Measurements from ENCODE around the gene SH2B3.

SH2B3 gene

GRCh38 chr12:111444314-111444924, 38.7 kb downstream of the SH2B3 start:
- DNase-seq (ENCODE audit: low read depth, low spot score): no peak

DNA sequence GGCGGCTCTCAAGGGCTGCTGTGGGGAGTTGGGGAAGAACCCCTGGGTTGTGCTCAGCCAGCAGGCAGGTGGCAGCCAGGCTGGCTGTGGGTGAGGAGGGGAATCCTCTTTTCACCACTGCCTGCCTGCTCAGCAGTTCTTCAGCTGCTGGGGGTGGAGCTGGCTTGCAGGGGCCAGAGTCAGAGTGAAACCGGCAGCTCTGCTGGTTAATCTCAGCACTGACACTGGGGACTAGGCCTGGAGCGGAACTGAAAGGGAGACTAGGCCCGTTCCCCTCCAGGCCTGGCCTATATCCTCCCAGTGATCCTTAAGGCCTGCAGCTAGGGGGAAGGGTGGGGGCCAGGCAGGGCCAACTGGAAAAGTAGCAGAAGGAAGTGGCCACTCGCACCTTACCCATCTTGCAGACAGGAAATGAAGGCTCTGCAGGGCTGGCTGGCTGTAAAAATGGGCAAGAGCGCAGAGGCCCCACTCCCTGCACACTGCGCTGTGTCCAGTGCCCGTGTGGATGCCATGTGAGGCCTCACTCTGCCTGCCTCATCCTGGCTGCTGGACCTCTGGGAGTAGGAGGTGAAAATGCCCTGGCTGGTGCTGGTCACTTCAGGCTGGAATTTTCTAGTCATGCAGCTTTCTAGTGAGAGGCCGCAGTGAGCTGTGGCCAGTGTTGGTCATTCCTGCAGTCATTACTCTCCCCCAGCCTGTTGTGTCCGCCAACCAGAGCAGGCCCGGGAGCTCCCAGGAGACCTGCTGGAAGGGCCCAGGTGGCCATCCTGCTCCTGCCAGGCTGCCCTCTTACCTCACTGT, 39.4 kb downstream of the SH2B3 start:
- DNase-seq (ENCODE audit: low read depth, low spot score): no peak

DNA sequence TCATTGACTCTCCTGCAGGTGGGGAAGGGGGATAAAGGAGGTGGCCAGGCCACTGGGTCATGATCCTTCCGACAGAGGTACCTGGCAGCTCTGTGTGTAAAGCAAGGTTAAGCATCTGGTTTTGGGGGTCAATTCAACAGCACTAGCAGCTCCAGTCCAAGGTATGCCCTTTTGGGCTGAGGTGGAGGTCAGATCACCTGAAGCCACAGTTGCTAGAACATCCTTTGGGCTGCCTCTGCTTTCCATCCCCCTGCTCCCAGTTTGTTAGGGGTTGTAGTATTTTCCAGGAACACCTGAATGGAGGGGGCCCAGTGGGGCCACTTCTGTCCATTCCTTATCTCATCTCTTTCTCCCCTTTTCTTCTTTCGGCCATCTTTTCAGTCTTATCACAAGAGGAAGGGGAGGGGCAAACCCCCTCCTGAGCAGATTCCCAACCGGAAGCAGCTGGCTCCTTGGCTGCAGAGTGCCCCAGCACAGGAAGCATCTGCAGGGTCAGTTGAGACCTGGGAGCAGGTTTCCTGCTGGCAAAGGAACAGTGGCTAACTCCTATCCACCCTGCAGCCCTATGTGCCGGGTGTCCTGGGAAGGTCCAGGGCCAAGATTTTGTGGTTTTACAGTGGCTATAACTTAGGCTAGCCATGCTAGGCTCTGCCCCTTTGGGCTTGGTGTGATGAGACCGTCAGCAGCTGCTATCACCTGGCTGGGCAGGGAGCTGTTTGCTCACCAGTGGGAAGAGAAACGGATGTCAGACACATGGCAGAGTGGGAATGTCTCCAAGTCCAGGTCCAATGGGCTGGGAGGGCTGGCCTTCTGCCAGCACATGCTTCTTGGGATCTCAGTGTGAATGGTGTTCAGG, 40.2 kb downstream of the SH2B3 start:
- DNase-seq (ENCODE audit: low read depth, low spot score): peak; percentile 54

DNA sequence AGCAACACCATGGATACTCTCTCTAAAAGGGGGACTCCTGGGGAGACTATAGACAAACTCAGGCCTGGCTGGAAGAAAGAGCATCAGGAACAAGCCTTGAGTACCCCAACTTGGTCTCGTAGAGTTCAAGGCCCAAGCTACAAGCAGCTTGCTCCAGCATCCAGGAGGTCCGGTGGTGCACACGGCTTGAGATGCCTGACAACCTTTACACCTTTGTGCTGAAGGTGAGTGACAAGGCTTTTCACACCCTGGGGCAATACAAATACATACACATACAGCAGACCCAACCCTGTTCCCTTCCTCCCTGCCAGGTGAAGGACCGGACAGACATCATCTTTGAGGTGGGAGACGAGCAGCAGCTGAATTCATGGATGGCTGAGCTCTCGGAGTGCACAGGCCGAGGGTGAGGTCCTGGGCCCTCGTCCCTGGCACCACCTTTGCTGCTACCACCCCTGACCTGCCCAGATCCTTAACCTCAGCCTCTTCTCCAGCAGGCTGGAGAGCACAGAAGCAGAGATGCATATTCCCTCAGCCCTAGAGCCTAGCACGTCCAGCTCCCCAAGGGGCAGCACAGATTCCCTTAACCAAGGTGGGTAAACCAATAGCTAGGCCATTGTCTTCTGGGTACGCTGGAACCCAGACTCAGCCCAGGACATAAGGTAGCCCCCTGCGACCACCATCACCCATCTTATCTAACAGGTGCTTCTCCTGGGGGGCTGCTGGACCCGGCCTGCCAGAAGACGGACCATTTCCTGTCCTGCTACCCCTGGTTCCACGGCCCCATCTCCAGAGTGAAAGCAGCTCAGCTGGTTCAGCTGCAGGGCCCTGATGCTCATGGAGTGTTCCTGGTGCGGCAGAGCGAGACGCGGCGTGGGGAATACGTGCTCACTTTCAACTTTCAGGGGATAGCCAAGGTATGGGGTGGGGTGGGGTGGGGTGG, 41.2 kb downstream of the SH2B3 start:
- no peak for DNase-seq (ENCODE audit: low read depth, low spot score)

- DNase-seq (ENCODE audit: low read depth, low spot score): no peak
These were observed 42.0 kb downstream of the SH2B3 start for GRCh38 chr12:111447571-111448265.

GRCh38 chr12:111448266-111448830, 42.6 kb downstream of the SH2B3 start:
- DNase-seq (ENCODE audit: low read depth, low spot score): no peak

GRCh38 chr12:111448846-111449790, 43.4 kb downstream of the SH2B3 start:
- no peak for DNase-seq (ENCODE audit: low read depth, low spot score)

DNA sequence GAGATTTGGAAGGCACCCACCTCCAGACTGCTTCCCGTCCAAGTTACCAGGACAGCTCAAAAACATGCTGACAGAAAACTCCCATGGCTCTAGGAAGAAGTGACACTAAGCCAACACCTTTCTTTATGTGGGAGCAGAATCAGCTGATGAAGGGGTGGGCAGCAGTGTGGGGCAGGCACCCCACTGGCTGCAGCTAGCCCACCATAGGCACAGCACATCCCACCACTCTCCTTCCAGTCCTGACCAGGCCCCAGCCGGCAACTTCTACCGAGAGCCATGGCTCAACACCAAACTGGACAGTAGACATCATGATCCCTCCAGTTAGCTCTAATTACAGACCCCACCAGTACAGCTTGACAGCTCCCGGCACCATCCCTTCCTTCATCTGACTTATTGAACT, 45.0 kb downstream of the SH2B3 start:
- no peak for DNase-seq (ENCODE audit: low read depth, low spot score)

GRCh38 chr12:111451232-111451631, 45.5 kb downstream of the SH2B3 start:
- DNase-seq (ENCODE audit: low read depth, low spot score): no peak

DNA sequence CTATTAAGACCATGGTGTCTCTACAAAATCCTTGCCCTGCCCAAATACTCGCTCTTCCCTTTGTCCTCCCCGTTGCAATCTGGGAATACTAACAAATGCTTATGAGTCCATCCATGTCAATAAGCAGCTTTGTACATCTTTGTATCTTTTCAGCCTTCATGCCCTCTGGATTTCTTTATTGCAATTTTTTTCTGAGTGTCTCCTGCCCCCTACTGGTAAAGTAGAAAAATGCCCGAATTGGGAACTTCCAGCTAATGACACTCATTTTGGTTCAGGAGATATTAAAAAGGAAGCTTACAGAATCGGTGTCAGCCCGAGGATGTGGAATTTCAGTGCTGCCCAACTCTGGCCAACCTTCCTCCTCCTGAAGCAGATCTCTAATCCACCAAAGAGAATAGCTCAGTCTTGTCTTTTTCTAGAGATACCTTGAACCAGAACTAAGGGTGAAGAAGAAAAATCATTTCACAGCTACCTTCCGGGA, 46.0 kb downstream of the SH2B3 start:
- peak; percentile 61 for DNase-seq (ENCODE audit: low read depth, low spot score)

GRCh38 chr12:111453071-111453989, 47.6 kb downstream of the SH2B3 start:
- DNase-seq (ENCODE audit: low read depth, low spot score): no peak

DNA sequence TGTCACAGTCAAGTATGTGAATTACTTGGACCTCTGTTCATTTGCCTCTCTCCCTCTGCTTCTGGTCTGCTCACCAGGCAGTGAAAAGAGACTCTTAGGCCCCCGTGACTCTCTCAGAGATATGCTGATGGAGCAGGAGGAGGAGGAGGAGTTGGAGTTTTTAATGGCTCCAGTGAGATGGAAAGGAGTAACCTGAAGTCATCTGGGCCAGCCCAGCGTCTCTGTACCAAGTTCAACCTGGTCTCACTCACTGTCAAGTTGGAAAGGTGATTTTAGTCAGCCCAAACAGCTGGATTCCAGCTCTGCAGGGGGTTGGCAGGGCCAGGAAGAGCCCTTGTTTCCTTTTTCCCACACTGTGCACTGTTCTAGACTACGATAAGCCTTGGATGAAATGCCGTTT, 48.6 kb downstream of the SH2B3 start:
- no peak for DNase-seq (ENCODE audit: low read depth, low spot score)

DNA sequence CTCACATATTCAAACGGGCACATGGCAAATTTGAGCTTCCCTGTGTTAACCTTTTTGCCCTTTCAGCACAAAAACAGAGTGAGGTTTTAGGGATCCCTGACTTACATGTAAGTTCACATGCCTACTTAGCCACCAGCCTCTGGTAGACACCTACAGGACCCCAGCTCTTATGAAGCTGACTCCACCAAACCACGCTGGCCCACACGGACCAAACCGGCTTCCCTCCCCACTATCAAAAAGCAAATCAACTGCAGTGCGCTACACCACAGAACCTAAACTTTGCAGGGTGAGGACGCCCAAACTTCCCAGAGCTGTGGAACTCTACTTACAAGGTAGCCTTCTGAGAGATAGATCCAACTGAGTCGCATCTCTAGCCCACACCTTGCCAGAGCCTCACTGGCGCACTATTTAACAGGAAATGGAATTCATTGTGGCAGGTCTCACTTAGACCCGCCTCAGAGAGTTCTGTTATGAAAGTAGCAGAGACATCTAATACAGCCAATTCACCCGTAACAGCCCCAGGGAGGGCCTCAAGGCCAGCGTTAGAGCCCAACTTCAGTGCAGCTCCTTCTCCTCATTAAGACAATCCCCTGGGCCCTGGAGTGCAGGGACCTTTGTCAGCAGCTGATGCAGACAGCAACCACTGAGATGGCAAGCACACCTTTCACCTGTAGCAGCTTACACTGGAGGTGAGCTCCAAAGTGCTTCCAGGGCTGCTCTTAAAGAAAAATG, 49.2 kb downstream of the SH2B3 start:
- no peak for DNase-seq (ENCODE audit: low read depth, low spot score)

DNA sequence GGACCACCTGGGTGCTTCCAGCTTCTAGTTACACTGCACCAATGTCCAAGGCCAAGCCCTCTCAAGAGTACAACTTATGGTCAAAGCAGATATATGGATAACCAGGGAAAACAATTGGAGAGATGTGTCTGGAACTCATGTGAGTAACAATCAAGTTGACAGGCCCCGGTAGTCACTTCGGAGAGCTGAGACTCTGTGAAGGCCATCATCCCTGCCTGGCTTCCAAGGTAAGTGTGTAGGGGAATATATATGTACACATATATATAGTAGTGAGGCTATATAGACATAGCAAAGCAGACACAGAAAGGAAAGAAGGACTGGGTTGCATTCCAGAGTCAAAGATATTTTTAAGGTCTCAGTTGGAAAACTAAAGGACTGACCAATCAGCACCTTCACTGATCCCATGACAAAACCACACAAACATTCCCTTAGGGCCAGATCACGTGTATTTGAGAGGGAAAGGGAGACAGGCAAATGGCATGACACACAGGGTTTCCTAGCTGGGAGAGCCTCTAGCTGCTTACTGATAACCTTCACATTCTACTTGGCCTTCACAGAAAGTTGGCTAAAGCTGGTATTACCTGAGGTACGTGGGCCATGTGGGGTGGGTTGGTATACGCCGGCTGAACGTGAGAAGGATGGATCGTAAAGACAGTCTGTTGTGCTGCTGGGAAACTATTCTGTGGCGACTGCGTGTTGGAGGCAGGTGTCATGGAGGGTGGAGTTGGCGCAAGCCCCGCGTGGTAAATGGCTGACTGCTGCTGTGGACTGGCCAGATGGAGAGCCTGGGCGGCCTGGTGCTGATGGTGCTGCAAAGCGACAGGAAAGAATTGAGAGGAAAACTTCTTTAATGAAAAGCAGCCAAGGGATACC, 50.0 kb downstream of the SH2B3 start:
- DNase-seq (ENCODE audit: low read depth, low spot score): peak; percentile 70

DNA sequence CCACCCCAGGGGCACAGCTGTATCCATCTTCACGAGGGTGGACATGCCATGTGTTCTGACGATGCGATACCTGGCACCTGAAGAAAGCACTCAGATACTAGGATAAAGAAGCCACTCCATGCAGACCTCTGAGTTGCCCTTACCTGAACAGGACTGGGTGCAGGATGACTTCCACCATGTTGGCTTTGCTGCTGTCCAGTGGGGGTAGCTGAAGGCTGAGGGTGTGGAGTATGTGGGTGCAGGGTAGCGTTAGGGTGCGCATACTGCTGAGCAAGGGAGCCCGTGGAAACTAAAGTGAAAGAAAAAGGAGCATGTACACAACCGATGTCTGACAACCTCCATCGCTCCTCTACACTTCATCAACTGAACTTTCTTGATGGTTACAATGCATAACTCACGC, 51.3 kb downstream of the SH2B3 start:
- DNase-seq (ENCODE audit: low read depth, low spot score): no peak

GRCh38 chr12:111457577-111457976, 51.9 kb downstream of the SH2B3 start:
- no peak for DNase-seq (ENCODE audit: low read depth, low spot score)

All from astrocyte of the hippocampus (primary cell).